HG03571 (cell line): Measurements from ENCODE around the gene NR2F1.

Experiments
- ATAC-seq: cut with Tn5 transposase; IDR thresholded peaks from one replicate; pipeline ENCODE4 v1.9.1; 2021; ENCODE audit not compliant: unreplicated experiment

NR2F1 gene

DNA sequence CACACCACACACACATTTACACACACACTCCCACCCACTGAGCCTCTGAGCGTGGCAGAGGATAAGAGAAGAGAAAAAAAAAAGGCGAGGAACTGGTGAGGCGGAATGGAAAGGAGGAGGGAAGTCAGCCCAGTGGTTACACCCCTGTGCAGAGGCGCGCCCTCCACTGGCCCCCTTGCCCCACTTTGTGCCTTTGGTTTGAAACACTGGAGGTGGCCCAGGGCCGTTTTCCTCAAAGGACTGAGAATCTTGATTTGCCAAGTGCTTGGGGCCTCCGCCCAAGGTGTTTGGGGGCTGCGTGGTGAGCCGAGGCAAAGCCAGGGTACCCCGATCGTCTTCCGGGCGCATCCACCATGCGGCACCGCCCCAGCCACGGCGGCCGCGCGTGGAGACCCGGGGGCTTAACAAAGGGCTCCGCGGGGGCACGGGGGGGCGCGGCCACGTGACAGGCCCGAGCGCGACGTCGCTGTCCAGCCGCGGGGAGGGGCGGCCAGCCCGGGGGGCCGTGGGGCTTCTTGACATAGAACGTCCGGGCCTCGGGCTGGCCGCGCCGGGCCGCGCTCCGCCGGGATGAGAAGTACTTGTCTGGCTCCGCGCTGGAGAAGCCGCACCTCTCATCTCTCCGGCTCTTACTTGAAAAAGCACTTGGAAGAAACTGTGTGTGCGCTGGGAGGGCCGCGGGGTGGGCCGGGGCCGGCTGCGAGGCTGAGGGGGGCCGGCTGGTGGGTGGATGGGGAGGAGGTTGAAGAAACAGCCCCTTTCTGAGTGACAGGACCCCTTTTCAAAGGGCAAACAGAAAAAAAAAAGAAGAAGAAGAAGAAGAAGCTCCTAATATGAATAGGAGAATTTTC lies 21.0 kb downstream of the NR2F1 start:
- ATAC-seq = no peak

DNA sequence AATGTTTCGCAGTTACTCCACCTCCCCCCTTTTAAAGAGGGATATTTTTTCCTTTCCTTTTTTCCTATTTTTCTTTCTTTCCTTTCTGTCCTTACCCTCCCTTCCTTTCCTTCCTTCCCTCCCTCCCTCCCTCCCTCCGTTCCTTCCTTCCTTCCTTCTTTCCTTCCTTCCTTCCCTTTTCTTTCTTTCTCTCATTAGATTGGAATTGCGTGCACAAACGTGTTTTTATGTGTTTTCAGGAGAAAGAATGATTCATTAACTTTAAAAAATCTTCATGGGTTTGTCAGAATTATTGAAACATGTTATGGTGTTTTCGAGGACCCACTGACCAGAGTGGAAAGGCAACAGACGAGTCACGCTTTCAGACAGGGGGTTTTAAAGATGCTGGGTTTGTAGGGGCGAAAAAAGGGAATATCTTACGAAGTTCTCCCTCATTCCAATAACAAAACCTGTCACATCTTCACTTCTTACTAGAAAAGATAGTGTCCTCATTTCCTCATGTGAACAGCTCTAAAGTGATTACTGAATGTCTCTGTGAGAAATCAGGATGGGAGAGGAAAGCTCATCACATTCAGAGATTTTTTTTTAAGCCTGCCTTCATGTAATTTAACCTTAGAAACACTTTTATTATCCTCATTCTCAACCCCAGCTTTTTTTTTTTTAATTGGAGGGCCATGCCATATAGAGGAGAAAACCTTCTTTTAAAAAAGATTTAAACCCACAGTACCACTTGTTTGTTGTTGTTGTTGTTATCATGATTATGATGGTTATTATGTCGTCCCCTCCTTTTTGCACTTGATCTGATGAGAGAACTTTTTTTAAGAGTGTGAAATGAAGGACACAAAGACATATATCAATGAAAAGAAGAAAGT lies 21.9 kb downstream of the NR2F1 start:
- ATAC-seq = no peak

DNA sequence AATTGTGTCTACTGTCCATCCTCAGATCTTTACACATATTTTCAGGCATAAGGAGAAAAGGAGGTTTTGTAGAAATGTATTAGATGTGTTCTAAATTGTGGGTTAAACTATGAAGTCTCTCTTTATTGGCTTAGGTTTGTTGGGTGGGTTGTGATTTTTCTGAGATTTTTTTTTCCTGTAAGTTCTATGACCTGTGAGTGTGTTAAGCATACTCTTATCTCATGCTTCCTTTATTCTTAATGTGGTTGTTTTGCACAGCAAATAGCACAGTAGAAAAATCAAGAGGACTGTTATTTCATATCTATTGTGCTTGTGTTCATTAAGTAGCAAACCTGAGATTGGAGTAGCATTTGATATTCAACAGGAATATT lies 23.3 kb downstream of the NR2F1 start:
- ATAC-seq = no peak

DNA sequence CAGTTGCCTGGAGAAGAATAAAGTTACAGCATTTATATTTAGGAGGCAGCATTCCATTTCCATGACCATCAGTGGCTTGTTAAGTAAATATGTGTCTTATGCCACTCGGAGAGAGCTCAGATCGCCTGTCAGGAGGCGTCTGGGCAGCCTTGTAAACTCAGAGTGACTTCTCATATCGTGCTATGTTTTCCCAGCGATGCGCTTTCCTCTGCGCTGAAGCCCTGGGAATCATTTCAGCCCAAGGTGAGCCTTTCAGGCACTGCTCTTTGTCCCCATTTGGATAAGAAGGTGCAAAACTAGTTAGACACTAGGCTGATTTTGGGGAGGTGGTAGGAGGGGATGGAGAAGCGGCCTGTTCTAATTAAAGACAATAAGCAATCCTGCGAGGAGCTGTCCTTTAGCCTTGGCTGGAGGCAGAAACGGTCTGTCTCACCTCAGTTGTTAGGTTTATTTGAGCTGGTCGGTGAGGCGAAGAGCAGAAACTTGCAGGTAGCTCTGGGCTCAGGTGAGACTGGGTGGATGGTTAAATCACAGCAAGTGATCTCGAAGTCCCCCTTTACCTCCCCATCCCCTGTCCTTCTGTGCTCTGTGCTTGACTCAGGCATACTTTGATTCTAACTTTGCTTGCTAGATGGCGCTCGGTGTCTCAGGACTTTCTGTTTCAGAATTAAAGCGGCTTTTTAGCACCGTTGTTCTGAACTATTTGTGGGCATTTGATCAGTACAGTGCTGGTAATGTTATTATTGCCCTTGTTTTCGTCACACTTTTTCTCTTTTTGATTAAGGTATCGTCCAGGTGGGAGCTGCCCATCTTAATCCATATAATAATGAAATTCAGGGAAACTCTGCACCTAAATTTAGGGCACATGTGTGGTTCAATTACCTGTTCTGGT lies 24.6 kb downstream of the NR2F1 start:
- ATAC-seq = no peak

DNA sequence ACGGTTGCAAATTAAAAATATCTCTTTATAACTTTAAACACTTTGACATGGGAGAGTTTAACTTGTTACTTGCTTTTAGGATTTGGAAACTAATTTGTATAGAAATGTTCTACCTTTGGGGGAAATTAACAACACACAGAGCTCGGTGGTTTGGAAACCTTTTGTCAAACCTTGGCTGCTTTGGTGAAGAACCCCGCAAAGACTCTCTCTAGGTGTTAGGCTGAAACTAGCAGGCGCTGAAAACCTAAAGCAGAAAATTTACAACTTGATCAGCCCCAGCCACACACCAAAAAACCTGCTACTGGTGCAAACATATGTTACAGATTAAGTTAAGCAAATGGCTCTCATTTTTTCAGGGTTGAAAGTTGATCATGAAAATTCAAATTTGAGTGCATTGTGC lies 25.8 kb downstream of the NR2F1 start:
- ATAC-seq = no peak

DNA sequence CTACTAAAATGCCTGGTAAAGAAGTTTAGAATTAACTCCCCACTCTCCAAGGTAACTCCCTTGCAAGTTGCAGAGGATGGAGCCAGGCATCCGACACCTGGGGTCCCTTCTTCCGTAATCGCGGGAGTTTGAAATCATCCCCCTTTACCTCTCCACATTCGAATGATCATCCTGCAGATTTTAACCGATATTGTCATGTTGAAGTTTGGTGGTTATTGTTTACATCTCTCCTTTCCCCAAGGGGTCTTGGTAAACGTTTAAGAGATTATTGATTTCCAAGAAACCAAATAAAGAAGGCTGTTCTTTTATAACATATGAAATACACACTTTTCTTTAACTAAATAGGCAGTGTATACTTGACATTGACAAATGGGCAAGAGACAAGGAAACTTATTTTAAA lies 26.7 kb downstream of the NR2F1 start:
- no peak for ATAC-seq

DNA sequence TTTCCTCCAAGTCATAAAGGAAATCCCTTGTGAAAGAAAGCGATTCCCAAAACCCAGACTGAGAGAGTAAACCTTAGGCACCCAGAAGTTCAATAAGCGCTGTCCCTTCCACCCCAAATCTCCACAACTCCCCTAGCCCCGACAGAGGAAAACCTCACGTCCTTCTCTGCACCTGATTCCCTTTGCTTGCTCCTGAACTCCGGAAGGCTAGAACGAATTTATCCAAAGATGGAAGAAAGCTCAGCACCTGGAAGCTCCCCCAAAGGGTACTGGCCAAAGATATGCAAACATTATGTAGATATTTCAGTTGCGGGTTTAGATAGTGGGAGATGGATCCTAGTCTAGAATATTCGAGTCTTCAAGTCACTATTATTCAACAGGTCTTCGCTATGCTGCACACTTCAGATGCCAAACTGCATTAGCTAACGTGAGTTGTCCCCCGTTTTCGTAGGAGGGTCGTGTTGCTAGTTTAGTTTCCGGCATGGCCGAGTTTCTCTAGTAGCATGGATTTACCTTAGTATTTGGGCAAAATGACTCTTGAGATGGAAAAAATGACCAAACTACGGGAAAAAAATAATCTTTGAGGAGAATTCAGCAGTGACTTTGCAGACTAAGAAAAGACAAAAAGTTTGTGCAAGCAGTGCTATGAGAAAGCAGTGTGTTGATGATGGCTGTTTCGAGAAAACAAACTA lies 27.7 kb downstream of the NR2F1 start:
- no peak for ATAC-seq

DNA sequence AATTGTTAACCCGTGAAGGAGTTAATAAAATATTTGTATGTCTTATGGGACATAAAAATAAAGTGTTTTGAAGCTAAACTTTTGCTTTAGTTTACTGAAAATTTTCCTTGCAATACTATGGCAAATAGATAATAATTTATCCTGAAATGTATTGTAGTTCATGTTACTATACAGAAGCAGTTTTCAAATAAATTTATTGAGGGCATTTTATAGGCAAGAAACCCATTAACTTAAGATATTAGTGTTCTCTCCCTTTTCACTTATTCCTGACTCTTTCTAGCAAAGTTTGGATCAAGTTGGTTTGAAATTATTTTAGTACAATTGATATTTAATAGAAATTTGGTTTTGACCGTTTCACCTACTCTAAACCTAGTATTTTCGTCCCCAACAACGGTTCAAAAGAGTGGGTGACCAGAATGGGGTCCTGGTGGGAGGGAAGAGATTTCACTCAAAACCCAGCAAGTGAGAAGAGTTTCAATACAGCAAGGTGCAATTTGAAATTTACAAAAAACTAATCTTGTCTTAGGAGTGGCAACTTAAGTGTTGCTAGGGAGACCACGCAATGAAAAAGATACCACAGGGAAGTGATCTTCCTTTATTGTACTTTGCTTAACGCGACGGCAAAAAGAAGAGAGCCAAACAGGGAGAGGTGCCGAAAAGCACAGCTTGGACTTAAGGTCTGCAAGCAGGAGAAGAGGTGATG lies 28.4 kb downstream of the NR2F1 start:
- no peak for ATAC-seq

DNA sequence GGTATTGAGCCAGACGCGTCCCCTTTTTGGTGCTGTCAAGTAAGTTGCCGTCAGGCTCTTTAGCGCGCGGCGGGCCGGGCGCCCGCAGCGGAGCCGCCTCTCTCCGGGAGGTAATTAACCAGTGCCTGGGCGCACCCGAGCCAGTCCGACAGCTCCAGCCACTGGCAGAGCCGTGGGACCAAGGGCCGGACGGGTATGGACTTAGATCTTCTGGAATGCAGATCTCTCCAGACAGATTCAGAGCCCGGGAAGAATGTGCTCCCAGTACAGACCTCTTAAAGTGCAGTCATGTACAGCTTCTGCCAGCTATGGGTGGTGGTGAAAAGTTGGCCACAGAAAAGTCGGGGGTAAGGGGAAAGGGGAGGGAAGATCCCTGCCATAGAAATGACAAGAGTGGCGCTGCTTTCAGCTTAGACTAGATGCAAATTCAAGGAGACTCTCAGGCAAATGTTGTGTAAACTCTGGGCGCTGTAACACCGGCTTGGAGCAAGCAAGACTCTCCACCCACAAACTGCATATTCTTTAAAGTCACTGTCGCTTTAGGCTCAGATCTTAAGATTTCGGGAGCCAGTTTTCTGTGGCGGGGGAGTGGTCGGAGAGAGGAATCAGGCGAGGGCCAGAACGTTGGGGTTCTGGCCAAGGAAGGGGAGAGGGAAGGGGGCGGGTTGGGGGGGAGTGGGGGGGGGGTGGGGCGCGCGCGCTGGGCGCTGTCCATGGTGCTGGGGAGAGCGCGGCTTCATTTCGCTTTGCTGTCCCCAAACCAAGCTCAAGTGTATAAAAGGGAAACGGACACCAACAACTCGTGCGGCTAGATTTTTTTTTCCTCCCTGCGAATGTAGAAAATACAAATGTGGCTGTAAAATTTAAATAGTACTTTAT lies 29.2 kb downstream of the NR2F1 start:
- no peak for ATAC-seq

DNA sequence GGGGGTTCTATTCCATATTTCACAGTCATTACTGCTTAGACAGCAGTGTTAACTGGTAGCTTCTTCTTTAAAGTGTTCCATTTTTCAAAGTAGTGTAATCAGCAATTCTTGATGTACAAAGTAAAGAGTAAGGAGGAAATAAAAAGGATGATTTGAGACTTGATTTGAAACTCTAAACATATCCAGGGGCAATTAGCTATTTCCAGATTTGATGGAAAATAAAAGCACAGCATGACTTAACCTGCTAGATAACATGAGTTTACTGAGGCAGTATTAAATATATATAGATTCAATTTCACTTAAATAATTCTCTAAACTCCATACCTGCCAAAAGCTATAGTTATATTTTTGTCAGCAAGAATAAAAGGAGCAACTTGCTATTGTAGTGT lies 29.8 kb downstream of the NR2F1 start:
- no peak for ATAC-seq

DNA sequence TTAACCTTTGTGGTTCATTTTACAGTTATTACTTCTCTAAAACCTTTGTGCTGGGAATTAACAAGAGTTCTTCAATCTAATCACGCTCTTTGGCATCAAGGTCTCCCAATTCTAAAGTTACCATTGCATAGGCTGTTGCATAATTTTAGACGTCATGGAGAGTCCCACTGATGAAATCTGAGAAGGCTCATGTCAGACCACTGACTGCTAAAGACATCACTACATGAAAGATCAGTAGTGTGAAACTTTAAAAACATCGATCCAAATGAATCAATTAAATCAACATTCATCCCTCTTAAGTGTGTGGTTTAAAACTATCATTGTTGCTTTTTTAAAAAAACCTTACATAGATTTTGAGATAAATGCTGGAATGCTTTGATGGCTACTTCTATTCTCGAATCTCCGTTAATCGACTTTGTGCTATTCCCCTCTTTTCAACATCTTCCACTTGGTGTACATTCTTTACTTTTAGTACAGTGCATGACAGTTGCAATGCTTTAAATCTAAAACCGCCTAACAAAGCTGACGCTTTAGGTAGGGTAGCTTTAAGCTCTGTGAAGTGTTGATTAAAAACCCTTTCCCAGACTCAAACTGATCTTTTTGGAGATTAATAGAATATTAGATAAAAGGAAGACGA lies 33.6 kb downstream of the NR2F1 start:
- ATAC-seq = no peak

DNA sequence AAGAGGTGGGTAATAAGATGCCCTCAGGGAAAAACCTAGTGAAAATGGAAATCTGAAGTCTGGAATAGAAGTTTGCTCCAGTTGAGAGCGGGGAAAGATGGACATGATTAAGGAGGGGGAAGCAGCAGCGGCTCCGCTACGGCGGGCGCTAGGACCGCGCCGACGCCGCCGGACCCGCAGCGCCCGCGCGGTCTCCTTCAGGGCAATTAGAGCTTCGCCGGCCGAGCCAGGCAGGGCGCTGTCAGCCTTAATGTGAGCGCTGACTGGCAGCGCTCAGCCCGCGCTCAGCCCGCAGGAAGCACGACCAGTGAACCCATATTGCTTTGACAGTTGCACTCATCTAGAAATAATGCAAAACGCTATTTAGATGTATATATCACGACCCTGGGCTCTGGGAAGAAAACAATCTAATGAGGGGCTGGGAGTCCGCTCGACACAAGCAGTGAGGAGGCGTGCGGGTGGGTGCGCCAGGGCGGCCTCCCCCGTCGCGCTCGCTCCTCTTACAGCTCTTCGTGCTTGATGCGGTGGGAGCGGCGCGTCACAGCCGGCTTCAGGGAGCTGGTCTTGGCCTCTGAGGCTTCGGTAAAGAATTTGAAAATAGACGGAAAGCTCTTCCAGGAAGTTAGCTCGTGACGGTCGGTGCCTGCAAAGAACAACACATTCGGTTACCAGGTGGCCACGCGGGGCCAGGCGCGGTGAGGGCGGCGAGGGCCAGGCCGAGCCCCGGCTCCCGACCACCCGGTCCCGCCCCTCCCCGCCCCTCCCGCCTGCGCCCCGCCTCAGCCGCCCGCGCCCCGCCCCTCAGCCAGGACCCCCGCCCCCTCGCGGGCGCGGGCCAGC lies 37.7 kb downstream of the NR2F1 start:
- peak; percentile 99 for ATAC-seq

DNA sequence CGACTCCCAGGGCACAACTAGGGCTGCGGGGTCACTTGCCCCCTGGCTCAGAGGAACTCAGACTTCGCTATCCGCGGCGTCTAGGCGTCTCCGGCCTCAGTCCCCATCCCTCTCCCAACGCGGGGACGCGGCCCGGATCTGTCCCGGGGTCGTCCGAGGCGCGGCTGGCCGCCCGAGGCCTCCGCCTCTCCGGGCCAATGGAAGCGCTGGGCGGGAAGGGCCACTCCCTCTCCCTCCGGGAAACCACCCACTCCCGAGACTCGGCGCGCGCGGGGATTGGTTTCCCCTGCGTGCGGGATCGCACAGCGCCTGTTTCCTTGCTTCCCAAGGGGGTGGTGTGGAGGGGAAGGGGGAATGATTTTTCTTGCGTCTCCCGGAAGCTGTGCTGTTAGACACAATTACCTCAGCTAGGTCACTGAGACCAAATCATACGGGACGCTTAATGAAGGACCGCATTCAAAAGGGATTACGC lies 38.3 kb downstream of the NR2F1 start:
- peak; percentile 18 for ATAC-seq

DNA sequence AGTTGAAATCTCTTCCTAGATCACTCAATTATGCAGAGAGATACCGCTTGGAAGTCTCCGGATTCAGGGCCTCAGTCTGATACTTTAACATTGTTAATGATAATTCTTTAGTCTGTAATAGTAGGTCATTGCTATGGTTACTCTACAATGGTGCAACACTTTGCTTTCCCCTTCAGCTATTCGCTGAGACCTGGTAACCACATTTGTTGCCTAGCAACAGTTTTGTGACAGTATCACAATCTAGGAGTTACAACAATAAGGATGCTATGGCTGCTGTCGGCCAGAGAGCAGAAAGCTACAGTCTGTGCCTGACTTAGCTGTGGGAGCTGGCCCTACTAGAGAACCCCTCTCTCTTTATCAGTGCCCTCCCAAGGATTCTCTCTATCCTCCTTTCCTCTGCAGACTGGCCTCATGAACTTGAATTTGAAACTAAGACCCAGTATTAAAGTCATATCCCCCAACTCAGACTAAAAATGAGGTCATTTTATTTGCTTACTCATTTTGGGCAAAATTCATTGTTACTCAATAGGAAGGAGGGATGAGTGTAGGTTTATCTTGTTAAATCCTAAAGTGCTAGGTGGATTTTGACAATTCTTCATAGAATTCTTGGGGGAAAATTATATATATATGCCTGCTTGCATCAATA lies 39.3 kb downstream of the NR2F1 start:
- ATAC-seq = no peak

DNA sequence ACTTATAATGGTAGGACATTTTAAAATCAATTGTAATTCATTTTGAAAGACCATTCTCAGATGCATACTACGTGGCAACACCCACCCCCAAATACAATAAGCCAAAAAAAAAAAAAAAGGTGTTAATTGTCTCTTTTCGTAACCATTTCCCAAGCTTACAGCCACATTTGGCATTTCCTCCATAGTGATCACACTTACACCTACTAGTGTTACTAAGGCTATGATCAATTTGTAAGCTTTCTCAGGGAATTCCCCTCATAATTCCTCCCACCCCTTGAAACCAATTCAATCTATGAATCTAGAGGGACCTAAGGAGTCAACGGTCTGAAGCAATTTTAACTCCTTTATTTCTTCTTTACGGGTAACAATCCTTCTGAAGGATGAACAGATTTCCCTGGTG lies 40.1 kb downstream of the NR2F1 start:
- ATAC-seq = no peak

DNA sequence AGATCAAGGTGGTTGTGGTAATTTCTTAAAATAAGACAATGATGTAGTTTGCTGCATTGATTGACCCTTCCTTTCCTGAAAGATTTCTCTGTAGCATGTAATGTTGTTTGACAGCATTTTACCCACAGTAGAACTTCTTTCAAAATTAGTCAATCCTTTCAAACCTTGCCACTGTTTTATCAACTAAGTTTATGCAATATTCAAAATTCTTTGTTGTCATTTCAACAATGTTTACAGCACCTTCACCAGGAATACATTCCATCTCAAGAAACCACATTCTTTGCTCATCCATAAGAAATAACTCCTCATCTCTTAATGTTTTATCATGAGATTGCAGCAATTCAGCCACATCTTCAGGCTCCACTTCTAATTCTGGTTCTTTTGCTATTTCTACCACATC lies 43.8 kb downstream of the NR2F1 start:
- ATAC-seq = no peak

DNA sequence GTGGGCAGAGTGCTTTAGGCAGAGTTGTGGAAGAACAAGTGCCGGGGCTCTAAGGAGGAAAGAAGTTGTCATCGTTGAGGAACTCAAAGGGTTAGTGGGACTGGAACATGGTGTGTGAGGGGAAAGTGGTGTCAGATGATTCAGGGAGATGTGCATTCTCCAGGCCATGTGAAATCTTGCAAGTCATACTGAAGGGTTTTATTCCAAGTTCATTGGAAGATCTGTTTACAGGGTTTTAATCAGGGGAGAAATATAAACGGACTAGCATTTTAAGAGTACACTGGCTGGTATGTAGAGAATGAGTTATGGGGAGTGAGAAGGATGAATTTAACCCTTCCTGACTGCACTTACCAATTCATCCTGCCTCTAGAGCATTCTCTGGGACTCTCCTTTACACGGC lies 49.3 kb downstream of the NR2F1 start:
- no peak for ATAC-seq
